Activated naive CD4-positive, alpha-beta T cell treated with anti-CD3 and anti-CD28 coated beads, Interleukin-2, amount 50 U/mL, for 24 hours (primary cell): ENCODE measurements around the gene TUBB.
"Not testable (repeated sequence)": the region's sequence is repeated elsewhere in the genome, so short reads cannot be mapped to it uniquely, and the experiment has no call there.

Source experiments
- H3K27ac Mint-ChIP-seq: one replicate; pipeline ENCODE4 v1.8.0; 2021; ENCODE audit warnings: mild to moderate bottlenecking, mixed read lengths
- H3K27me3 Mint-ChIP-seq: one replicate; pipeline ENCODE4 v1.8.0; 2021; ENCODE audit warnings: mixed read lengths
- H3K36me3 Mint-ChIP-seq: one replicate; pipeline ENCODE4 v1.8.0; 2021; ENCODE audit warnings: mixed read lengths
- H3K4me1 Mint-ChIP-seq: one replicate; pipeline ENCODE4 v1.8.0; 2021; ENCODE audit warnings: mixed read lengths
- H3K4me3 Mint-ChIP-seq: one replicate; pipeline ENCODE4 v1.8.0; 2021; ENCODE audit warnings: mild to moderate bottlenecking, mixed read lengths
- H3K9me3 Mint-ChIP-seq: one replicate; pipeline ENCODE4 v1.8.0; 2021; ENCODE audit warnings: mixed read lengths

Gene TUBB

DNA sequence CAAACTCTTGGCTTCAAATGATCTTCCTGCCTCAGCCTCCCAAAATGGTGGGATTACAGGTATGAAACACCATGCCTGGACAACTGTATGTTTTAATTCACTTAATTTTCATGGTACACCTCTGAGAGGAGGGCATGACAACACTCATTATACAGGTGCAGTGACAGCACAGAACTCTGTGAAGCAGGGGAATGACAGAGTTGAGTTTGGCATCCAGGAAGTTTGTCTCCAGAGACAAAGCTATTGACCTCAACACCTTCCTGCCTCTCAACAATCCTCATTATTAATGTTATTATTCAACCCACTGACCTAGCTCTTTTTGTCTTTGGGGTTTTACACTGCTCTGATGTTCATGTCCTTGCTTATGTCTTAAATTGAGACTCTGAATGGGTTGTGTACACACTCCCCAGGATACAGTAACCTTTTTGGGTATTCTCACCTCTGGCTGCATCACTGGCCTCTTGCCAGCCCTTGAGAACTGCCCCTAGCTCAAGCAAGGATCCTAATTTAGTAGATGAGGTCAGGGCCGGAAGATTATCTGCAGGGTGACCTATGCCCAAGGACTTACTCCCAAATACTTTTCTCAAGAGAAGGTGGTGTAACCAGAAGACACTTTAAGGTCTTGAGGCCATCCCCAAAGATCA, 37.2 kb downstream of the TUBB start:
- Mint-ChIP-seq H3K36me3 (no peaks in the 10 kb centered on the region), H3K4me3 (no peak overlapping the region), H3K9me3 (no peaks in the 10 kb centered on the region), H3K4me1 (peaks cover 16% of the 10 kb centered on the region), H3K27me3 (no peaks in the 10 kb centered on the region), H3K27ac (no peak overlapping the region)

DNA sequence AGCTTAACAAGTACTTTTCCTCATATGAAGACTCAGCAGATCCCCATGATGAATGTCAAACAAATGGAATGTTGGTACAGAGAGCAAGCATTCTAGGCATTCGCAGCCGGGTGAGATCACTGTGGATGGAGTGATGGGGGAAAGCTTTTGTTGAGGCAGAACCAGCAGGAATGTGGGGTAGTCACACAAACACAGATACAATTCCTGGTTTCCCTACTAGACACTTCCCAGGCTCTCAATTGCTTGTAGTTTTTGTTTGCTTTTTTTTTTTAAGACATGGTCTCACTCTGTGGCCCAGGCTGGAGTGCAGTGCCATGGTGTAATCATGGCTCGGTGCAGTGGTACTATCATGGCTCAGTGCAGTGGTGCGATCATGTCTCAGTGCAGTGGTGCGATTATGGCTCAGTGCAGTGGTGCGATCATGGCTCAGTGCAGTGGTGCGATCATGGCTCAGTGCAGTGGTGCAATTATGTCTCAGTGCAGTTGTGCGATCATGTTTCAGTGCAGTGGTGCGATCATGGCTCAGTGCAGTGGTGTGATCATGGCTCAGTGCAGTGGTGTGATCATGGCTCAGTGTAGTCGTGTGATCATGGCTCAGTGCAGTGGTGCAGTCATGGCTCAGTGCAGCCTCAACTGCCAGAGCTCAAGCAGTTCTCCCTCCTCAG, 39.6 kb downstream of the TUBB start:
- no peaks in the 10 kb centered on the region for H3K36me3 Mint-ChIP-seq
- no peaks in the 10 kb centered on the region for H3K27me3 Mint-ChIP-seq
- H3K4me1 Mint-ChIP-seq: peaks cover 31% of the 10 kb centered on the region
- no peak overlapping the region for H3K27ac Mint-ChIP-seq
- H3K9me3 Mint-ChIP-seq: no peaks in the 10 kb centered on the region
- H3K4me3 Mint-ChIP-seq: no peak overlapping the region

DNA sequence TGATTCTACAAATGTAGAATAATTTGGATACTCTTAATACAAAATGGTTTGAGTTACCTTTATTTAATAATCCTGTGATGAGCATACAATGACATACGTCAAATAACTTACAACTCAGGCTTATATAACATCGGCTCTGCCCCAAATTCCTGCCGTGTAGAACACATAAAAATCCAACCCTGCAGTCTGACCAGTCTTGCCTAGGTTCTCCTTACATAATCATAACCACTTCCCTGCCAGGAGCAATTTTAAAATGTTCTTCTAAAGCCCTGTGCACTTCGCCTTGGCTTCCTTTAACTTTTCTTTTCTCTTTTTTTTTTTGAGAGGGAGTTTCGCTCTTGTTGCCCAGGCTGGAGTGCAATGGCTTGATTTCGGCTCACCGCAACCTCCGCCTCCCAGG, 40.4 kb downstream of the TUBB start:
- peaks cover 30% of the 10 kb centered on the region for H3K4me1 Mint-ChIP-seq
- no peaks in the 10 kb centered on the region for H3K9me3 Mint-ChIP-seq
- H3K27ac Mint-ChIP-seq: peak overlapping the region; percentile 14
- no peak overlapping the region for H3K4me3 Mint-ChIP-seq
- no peaks in the 10 kb centered on the region for H3K27me3 Mint-ChIP-seq
- no peaks in the 10 kb centered on the region for H3K36me3 Mint-ChIP-seq

- Mint-ChIP-seq H3K27me3 (no peaks in the 10 kb centered on the region), H3K27ac (no peak overlapping the region), H3K4me3 (no peak overlapping the region), H3K36me3 (no peaks in the 10 kb centered on the region), H3K4me1 (peaks cover 38% of the 10 kb centered on the region), H3K9me3 (no peaks in the 10 kb centered on the region)
Observed at GRCh38 chr6:30761791-30762429, 41.8 kb downstream of the TUBB start.

DNA sequence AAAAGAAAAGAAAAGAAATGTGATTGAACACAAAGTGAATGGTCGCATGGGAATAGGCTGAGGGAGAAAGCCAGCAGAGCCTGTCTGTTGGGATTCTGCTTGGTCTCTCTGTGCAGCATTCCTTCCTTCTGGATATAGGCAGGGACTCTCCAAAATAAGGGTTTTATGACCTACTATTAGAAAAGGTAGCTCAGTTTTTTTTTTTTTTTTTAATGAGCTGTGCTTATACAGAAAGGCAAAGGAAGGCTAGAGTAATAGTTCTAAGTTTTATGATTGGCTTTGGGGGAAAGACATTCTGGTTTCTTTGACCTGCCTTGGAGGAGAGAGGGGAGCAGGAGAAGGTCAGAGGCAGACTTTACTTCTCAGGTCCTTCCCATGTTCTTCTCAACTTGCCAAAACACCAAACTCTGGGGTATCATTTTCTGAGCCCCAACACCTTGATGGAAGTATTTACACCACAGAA, 43.0 kb downstream of the TUBB start:
- no peak overlapping the region for H3K4me3 Mint-ChIP-seq
- H3K36me3 Mint-ChIP-seq: no peaks in the 10 kb centered on the region
- H3K27me3 Mint-ChIP-seq: no peaks in the 10 kb centered on the region
- H3K9me3 Mint-ChIP-seq: no peaks in the 10 kb centered on the region
- H3K4me1 Mint-ChIP-seq: peaks cover 42% of the 10 kb centered on the region
- H3K27ac Mint-ChIP-seq: peak overlapping the region; percentile 19

GRCh38 chr6:30763618-30764489, 43.7 kb downstream of the TUBB start:
- peak overlapping the region; percentile 78 for H3K27ac Mint-ChIP-seq
- peaks cover 49% of the 10 kb centered on the region for H3K4me1 Mint-ChIP-seq
- peak overlapping the region; percentile 28 for H3K4me3 Mint-ChIP-seq
- no peaks in the 10 kb centered on the region for H3K27me3 Mint-ChIP-seq
- H3K36me3 Mint-ChIP-seq: no peaks in the 10 kb centered on the region
- H3K9me3 Mint-ChIP-seq: no peaks in the 10 kb centered on the region

DNA sequence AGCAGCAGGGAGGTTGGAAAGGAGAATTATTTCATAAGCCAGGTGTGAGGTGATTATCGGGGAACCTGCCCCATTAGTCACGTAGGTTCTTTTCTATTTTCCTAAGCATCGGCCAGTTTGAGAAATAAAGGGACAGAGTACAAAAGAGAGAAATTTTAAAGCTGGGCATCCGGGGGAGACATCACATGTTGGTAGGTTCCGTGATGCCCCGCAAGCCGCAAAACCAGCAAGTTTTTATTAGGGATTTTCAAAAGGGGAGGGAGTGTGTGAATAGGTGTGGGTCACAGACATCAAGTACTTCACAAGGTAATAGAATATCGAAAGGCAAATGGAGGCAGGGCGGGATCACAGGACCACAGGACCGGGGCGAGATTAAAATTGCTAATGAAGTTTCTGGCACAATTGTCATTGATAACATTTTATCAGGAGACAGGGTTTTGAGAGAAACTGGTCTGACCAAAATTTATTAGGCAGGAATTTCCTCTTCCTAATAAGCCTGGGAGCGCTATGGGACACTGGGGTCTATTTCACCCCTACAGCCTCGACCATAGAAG, 44.4 kb downstream of the TUBB start:
- not testable (repeated sequence) for H3K36me3 Mint-ChIP-seq, H3K9me3 Mint-ChIP-seq, H3K27me3 Mint-ChIP-seq, H3K4me3 Mint-ChIP-seq
- Mint-ChIP-seq H3K4me1 (peaks cover 56% of the 10 kb centered on the region), H3K27ac (peak overlapping the region; percentile 78)

DNA sequence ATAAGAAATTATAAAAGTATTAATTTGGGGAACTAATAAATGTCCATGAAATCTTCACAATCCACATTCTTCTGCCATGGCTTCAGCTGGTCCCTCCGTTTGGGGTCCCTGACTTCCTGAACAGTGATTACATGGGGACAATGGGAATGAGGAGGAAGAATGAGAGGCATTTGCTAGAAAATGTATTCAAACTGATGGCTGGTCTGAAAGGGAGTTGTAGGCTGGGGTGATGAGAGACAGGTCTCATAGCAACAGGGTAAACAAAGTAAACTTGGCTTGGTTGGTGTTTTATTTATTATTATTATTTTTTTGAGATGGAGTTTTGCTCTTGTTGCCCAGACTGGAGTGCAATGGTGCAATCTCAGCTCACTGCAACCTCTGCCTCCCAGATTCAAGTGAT, 45.3 kb downstream of the TUBB start:
- H3K36me3 Mint-ChIP-seq, H3K4me3 Mint-ChIP-seq, H3K9me3 Mint-ChIP-seq, H3K27ac Mint-ChIP-seq, H3K27me3 Mint-ChIP-seq: not testable (repeated sequence)
- H3K4me1 Mint-ChIP-seq: peaks cover 65% of the 10 kb centered on the region

DNA sequence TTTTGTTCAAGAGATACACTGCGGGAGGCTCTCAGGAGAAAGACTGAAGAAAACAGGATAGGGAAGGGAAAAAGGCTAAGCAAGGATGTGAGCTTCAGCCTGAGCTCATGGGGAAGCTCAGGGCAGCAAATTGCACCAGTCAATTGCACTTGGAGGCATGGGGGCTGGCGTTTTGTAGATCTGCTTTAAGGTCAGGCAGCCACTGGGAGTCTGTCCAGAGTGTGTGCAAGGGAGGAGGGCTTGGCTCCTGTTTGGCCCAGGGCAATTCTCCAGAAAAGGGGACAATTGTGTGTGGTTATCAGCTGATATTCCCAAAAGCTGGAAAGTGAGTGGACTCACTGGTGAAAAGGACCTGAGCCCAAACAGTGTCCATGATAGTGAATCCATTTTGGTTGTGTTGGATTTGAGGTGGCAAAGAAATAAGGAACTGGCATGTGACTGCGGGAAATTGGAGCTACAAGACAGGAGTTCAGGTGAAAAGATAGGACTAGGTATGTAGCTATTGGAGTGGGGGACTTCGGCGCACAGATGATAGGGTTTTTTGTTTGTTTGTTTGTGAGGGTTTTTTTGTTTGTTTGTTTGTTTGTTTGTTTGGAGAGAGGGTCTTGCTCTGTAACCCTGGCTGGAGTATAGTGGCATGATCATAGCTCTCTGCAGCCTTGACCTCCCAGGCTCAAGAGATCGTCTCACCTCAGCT, 46.5 kb downstream of the TUBB start:
- Mint-ChIP-seq H3K27ac (peak overlapping the region; percentile 96), H3K27me3 (no peaks in the 10 kb centered on the region), H3K4me3 (peak overlapping the region; percentile 2), H3K9me3 (no peaks in the 10 kb centered on the region), H3K36me3 (no peaks in the 10 kb centered on the region), H3K4me1 (peaks cover 72% of the 10 kb centered on the region)

GRCh38 chr6:30767158-30767943, 47.2 kb downstream of the TUBB start:
- Mint-ChIP-seq H3K36me3 (peaks cover 2% of the 10 kb centered on the region), H3K9me3 (no peaks in the 10 kb centered on the region), H3K27ac (peak overlapping the region; percentile 96), H3K27me3 (no peaks in the 10 kb centered on the region), H3K4me1 (peaks cover 74% of the 10 kb centered on the region), H3K4me3 (peak overlapping the region; percentile 65)

- H3K4me3 Mint-ChIP-seq: peak overlapping the region; percentile 71
- H3K36me3 Mint-ChIP-seq: peaks cover 2% of the 10 kb centered on the region
- no peaks in the 10 kb centered on the region for H3K27me3 Mint-ChIP-seq
- H3K4me1 Mint-ChIP-seq: peaks cover 79% of the 10 kb centered on the region
- H3K9me3 Mint-ChIP-seq: no peaks in the 10 kb centered on the region
- H3K27ac Mint-ChIP-seq: peak overlapping the region; percentile 96
Observed at GRCh38 chr6:30767944-30768301, 47.8 kb downstream of the TUBB start.

DNA sequence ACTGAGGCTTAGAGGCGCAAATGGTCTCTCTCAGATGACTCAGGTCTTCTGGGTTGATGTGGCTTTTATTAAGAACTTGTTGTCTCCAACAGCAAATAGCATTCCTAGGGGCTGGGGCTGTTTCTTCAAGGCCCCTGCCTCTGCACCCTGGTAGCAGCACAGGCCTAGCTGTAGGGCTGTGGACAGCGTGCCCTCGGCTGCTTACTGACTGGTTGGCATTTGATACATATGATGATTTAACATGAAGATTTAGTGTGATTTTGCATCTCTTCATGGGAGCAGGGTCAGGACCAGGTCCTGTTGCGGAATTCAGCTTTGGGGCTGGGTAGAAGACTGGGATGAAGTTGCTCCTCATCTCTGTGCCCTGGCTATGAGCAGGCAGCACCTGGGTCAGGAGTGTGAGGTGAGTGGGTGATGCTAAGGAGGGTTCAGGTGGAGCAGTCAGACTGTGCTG, 48.5 kb downstream of the TUBB start:
- Mint-ChIP-seq H3K9me3 (no peaks in the 10 kb centered on the region), H3K36me3 (peaks cover 2% of the 10 kb centered on the region), H3K4me3 (peak overlapping the region; percentile 71), H3K27me3 (no peaks in the 10 kb centered on the region), H3K27ac (peak overlapping the region; percentile 96), H3K4me1 (peaks cover 75% of the 10 kb centered on the region)

DNA sequence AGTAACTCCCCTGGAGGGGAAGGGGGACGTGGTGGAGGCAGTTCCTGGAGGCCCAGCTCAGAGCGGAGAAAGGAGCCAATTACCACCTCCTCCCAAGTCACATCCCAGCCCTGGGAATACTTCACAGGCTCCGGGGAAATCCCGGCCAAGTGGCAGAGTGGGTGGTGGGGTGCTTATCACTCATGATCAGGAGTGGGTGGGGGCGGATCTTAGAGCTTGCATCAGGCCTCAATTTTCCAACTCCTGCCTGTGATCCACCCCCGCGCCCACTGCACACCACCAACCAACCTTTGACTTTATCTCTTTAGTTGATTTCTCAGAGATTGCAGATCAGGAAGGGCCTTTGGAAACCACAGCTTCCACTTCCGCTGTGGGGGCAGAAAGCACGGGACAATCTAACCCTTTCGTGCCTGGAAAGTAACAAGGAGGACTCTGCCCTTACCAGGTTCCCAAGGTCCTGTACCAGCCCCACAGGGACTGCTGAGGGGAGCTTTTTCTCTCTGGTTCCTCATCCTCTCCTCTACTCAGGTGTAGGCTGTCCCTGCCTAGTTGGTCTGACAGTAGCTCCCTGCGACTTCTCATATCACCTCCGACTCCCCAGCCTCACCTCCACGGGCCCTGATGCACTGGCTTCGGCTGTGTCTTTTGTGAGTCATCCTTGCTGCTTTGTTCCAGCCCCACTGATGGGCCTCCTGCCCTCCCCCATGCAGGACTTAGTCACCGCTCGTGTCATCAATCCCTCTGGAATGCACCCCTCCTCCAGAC, 49.1 kb downstream of the TUBB start:
- Mint-ChIP-seq H3K4me3 (peak overlapping the region; percentile 71), H3K9me3 (no peaks in the 10 kb centered on the region), H3K4me1 (peaks cover 74% of the 10 kb centered on the region), H3K36me3 (peaks cover 2% of the 10 kb centered on the region), H3K27me3 (no peaks in the 10 kb centered on the region), H3K27ac (peak overlapping the region; percentile 96)
